Stomach (tissue), 4 donors: ENCODE results near the gene GABRD.

Source experiments
- EP300 ChIP-seq: sonication (generic); formaldehyde crosslinking; IDR thresholded peaks from one replicate; pipeline ENCODE4 v1.6.1; 2017; ENCODE audit warnings: antibody characterized with exemption
- POLR2A ChIP-seq, 4 donors: fragments of 450-650 bp; IDR thresholded peaks; one replicate each; pipeline ENCODE4 v1.6.1; 2016; ENCODE audit warnings: antibody characterized with exemption in 4 of 4, control low read depth in 2 of 4, mild to moderate bottlenecking in 1 of 4, moderate library complexity in 1 of 4
- POLR2AphosphoS5 ChIP-seq, 3 donors: sonication (generic); formaldehyde crosslinking; IDR thresholded peaks; one replicate each; pipeline ENCODE4 v1.6.1; 2016; ENCODE audit warnings: antibody characterized with exemption in 3 of 3
- TF ChIP-seq, protein P1 (sequence below), 7 experiments: fragments of 450-650 bp in 4 of 7; fragments of 200-600 bp in 3 of 7; sonication (generic) in 3 of 7; IDR thresholded peaks; one replicate each; pipeline ENCODE4 v1.5.1; 2016 to 2019; ENCODE audit warnings: antibody characterized with exemption in 7 of 7, control low read depth in 2 of 7, mild to moderate bottlenecking in 1 of 7

DNA sequence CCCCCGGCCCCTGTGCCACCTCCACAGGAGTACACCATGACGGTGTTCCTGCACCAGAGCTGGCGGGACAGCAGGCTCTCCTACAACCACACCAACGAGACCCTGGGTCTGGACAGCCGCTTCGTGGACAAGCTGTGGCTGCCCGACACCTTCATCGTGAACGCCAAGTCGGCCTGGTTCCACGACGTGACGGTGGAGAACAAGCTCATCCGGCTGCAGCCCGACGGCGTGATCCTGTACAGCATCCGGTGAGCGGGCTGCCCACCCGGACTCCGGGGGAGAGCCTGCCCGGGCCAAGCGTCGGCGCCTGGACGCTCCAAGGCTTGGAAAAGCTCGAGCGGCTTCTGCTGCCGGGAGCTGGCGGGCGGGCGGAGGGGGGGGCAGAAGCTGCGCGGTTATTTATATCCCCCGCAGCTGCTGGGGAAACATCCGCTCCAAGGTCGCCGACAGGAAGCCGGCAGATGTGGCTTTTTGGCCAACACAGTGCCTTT lies 6.4 kb downstream of the GABRD start:
- TF ChIP-seq, protein P1, sequence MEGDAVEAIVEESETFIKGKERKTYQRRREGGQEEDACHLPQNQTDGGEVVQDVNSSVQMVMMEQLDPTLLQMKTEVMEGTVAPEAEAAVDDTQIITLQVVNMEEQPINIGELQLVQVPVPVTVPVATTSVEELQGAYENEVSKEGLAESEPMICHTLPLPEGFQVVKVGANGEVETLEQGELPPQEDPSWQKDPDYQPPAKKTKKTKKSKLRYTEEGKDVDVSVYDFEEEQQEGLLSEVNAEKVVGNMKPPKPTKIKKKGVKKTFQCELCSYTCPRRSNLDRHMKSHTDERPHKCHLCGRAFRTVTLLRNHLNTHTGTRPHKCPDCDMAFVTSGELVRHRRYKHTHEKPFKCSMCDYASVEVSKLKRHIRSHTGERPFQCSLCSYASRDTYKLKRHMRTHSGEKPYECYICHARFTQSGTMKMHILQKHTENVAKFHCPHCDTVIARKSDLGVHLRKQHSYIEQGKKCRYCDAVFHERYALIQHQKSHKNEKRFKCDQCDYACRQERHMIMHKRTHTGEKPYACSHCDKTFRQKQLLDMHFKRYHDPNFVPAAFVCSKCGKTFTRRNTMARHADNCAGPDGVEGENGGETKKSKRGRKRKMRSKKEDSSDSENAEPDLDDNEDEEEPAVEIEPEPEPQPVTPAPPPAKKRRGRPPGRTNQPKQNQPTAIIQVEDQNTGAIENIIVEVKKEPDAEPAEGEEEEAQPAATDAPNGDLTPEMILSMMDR (IDR thresholded peaks at IDR 0.05): no peak
- TF ChIP-seq POLR2AphosphoS5 (IDR thresholded peaks at IDR 0.05): no peak
- no peak for TF ChIP-seq POLR2A (IDR thresholded peaks at IDR 0.05)
- no peak for TF ChIP-seq EP300
